NCI-H446 (cell line): ENCODE data around the gene ZNF391.
"Not testable (repeated sequence)": the region's sequence is repeated elsewhere in the genome, so short reads cannot be mapped to it uniquely, and the experiment has no call there.

Experiments
- DNase-seq, 2 experiments: peaks; one replicate each; lab custom pipeline; 2025; lab: John Stamatoyannopoulos, UW

The ZNF391 gene

GRCh38 chr6:27422651-27423332, 34.2 kb downstream of the ZNF391 start:
- no peak for DNase-seq

GRCh38 chr6:27424851-27425250, 36.3 kb downstream of the ZNF391 start:
- DNase-seq = not testable (repeated sequence)

GRCh38 chr6:27426045-27426620, 37.6 kb downstream of the ZNF391 start:
- DNase-seq = no peak

- DNase-seq = no peak
Observed at GRCh38 chr6:27428502-27428901, 39.9 kb downstream of the ZNF391 start.

DNA sequence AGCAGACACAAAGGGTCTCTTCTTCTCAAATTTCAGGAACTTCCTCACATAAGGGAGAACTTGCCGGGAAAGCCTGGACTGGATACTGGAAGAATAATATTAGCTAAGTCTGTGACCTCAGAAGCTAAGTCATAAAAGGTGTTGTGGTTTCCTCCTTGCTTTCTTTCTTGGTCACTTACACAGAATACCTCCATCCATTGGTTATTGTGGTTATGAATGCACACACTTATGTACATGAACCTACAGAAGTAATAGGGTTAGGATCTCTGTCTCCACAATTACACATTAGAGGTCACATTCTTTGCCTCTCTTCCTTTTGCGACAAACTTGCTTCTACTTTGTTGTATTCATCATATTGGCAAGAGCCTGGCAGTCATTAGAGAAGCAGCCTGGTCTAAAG, 40.4 kb downstream of the ZNF391 start:
- no peak for DNase-seq

- DNase-seq = no peak
Observed at GRCh38 chr6:27433714-27434113, 45.2 kb downstream of the ZNF391 start.

DNA sequence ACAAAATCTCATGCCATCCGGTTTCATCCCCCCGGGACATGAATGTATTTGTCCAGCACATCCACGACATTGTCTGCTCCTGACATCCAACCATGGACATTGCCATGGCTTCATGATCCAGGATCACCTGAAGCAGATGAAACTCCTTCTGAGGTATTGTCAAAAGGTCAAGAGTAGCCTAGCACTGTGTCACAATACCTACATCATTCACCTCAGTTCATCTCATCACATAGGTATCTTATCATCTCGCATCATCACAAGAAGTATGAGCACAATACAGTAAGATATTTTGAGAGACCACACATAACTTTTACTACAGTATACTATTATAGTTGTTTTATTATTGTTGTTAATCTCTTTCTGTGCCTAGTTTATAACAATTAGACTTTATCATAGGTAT, 50.8 kb downstream of the ZNF391 start:
- no peak for DNase-seq

GRCh38 chr6:27441001-27441400, 52.4 kb downstream of the ZNF391 start:
- no peak for DNase-seq

GRCh38 chr6:27442932-27443331, 54.4 kb downstream of the ZNF391 start:
- no peak for DNase-seq

GRCh38 chr6:27448456-27448855, 59.9 kb downstream of the ZNF391 start:
- DNase-seq = no peak

DNA sequence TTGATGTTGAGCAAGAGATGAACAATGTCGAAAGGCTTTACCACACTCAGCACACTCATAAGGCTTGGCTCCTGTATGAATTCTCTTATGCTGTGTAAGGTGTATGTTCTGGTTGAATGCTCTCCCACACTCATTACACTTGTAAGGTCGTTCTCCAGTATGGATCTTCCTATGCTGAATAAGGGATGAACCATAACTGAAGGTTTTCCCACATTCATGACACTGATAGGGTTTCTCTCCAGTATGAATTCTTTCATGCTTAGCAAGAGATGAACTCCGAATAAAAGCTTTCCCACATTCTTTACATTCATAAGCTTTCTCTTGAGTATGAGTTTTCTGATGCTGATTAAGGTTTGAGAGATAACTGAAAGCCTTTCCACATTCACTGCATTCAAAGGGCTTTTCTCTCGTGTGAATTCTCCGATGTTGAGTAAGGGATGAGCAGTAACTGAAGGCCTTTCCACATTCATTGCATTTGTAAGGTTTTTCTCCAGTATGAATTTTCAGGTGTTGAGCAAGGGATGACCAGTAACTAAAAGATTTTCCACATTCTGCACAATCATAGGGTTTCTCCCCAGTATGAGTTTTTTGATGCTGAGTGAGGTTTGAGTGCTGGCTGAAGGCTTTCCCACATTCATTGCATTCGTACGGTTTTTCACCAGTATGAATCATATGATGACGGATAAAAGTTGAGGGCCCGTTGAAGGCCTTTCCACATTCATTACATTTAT, 63.3 kb downstream of the ZNF391 start:
- DNase-seq = no peak

GRCh38 chr6:27452496-27452897, 63.9 kb downstream of the ZNF391 start:
- DNase-seq = no peak
